HCT116 (cell line): ENCODE results near the gene RPL4.

Experiments
- POLR2AphosphoS5 ChIP-seq: IDR thresholded peaks from 2 replicates; pipeline ENCODE4 v1.6.1; 2011; ENCODE audit warnings: mild to moderate bottlenecking, low read depth, low read length, moderate library complexity
- TCF7L2 ChIP-seq: IDR thresholded peaks from 2 replicates; pipeline ENCODE4 v1.7.0; 2011; ENCODE audit warnings: borderline replicate concordance, inconsistent platforms; ENCODE audit not compliant: insufficient read depth, insufficient read length; ENCODE audit errors: extremely low read depth
- ZNF274 ChIP-seq: fragments of 200-500 bp; sonication (Bioruptor generic); IDR thresholded peaks from 2 replicates; pipeline ENCODE4 v1.6.1; 2014; ENCODE audit warnings: mild to moderate bottlenecking, low read depth, low read length, inconsistent platforms
- TF ChIP-seq, protein P1 (sequence below), 3 experiments: fragments of 200-600 bp in 1 of 3; sonication (generic) in 1 of 3; IDR thresholded peaks in 2 of 3; conservative IDR thresholded peaks in 1 of 3; 2 replicates each; pipeline ENCODE4 v1.5.1; 2012 to 2017; ENCODE audit warnings: low read depth in 2 of 3, low read length in 2 of 3, antibody characterized with exemption in 1 of 3, borderline replicate concordance in 1 of 3, control low read depth in 1 of 3, mild to moderate bottlenecking in 1 of 3, mixed read lengths in 1 of 3, mixed run types in 1 of 3, moderate library complexity in 1 of 3; ENCODE audit not compliant: insufficient read depth in 1 of 3

- no peak for TF ChIP-seq TCF7L2
- no peak for TF ChIP-seq POLR2AphosphoS5
- TF ChIP-seq, protein P1, sequence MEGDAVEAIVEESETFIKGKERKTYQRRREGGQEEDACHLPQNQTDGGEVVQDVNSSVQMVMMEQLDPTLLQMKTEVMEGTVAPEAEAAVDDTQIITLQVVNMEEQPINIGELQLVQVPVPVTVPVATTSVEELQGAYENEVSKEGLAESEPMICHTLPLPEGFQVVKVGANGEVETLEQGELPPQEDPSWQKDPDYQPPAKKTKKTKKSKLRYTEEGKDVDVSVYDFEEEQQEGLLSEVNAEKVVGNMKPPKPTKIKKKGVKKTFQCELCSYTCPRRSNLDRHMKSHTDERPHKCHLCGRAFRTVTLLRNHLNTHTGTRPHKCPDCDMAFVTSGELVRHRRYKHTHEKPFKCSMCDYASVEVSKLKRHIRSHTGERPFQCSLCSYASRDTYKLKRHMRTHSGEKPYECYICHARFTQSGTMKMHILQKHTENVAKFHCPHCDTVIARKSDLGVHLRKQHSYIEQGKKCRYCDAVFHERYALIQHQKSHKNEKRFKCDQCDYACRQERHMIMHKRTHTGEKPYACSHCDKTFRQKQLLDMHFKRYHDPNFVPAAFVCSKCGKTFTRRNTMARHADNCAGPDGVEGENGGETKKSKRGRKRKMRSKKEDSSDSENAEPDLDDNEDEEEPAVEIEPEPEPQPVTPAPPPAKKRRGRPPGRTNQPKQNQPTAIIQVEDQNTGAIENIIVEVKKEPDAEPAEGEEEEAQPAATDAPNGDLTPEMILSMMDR (IDR thresholded peaks at IDR 0.05 in 2 of 3, conservative IDR thresholded peaks at IDR 0.05 in 1 of 3; ENCODE audit: borderline replicate concordance in 1 of 3, insufficient read depth in 1 of 3, low read depth in 2 of 3, low read length in 2 of 3) = no peak
- no peak for TF ChIP-seq ZNF274
Observed at GRCh38 chr15:66494262-66494661, 10.4 kb downstream of the RPL4 start.
